HTERT RPE-1 (cell line): ENCODE results near the gene GJC1.

Source experiments
- in situ Hi-C: fragments of 300-500 bp; cut with MboI; formaldehyde crosslinking; loops from 4 replicates; pipeline ENCODE4 v1.14.3; 2020; ENCODE audit warnings: low sequenced_read_pairs

Gene GJC1

DNA sequence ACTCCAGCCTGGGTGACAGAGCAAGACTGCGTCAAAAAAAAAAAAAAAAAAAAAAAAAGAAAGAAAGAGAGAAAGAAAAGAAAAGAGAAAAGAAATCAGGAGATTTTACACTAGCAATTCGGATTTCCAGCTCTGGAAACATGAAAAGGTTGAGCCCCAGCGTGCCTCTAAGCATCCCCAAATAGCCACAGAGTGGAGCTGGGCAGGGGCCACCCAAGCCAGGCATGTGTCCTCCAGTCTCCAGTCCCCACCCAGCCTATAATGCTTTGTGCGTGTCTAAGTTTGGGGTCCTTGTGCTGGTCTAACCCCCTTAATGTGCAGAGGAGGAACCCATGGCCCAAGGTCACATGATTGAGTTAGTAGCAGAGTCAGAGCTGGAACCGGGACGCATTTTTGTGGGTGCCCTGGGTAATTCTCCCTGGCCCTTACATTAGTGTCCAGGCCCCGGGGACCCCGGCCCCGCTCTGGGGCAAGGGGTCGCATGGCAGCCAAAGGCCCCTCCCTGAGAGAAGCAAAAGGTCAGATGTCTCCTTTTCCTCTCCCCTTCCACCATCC, 51.4 kb downstream of the GJC1 start:
- in situ Hi-C loops: no loop called here

DNA sequence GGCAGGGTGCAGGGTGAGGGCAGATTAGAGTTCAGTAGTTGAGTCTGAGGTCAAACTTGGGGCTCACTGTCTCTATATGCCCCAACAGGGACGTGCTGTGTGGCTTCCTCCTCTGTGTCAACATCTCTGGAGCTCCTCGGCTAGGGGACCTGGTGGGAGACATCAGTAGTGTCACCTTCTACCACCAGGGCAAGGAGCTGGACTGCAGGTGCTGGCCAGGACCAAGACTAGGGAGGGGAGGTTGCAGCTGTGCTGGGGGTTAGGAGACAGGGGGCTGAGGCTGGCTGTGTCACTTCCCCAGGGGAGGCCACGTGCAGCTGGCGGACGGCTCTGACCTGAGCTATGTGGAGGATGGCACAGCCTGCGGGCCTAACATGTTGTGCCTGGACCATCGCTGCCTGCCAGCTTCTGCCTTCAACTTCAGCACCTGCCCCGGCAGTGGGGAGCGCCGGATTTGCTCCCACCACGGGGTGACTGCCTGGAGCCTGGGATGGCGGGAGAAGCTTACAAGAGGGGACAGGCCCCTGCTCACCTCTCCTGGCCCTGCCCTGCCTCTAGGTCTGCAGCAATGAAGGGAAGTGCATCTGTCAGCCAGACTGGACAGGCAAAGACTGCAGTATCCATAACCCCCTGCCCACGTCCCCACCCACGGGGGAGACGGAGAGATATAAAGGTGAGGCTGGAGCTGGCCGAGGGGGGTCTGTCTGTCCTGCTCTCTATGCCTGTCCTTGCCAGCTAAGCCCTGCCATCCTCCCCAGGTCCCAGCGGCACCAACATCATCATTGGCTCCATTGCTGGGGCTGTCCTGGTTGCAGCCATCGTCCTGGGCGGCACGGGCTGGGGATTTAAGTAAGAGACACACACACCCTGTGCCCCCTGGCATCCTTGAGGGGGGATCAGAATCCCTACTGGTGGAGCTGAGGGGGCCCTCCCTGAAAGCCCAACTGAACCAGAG, 52.4 kb downstream of the GJC1 start:
- in situ Hi-C loops: no loop called here

DNA sequence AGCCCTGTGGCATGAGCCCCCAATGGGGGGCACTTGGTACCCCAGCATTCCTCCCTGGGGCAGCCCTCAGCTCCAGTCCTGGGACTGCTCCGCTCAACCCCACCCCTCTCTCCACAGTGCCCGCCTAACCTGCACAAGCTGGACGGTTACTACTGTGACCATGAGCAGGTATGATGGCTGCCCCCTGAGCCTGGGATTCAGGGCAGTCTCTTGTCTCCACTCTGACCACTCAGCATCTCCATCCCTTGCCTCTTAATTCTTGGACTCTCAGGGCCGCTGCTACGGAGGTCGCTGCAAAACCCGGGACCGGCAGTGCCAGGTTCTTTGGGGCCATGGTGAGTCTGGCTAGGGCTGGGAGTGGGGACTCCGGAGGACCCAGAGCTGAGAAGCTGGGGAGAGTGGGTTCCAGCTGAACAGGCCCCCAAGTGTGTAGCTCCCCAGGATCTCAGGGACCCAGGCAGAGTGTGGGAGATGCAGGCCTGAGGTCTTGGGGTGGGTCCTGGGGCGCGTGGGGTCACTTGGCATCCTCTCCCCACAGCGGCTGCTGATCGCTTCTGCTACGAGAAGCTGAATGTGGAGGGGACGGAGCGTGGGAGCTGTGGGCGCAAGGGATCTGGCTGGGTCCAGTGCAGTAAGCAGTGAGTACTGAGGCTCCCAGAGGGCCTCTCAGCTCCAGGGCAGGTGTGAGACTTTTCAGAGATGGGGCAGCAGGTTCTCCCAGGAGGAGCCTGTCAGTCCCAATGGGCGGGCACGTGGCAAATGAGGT, 53.3 kb downstream of the GJC1 start:
- in situ Hi-C loops: no loop called here

DNA sequence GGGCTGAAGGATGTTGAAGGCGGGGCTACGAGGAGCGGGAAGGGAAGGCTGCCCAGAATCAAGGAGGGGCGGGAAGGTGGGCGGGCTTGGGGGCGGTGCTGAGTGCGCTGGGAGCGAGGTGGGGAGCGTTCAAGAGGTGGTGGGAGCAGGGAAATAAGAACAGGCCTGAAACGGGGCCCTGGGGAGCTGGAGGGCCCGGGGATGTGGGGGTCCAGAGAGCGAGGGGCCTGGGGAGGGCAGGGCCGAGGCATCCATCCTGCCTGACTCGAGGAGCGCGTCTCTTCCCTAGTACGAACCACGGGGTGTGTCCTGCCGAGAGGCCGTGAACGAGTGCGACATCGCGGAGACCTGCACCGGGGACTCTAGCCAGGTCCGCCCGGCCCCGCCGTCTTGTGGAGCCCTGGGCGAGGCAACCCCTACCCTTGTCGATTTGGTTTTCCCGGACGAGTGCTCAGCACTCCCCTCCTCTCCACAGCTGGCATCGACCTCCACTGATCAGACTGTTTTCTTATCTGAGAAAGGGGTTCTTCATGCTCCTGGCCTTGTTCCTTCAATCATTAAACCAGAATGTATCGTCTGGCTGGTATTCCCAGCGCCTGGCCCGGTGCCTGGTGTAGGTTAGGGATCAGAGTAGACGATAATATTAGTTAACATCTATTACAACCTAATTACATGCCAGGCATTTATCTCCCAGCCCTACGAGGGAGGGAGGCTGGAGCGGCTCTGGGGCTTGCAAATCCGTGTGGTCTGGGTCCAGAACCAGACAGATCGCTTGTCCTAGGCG, 54.1 kb downstream of the GJC1 start:
- in situ Hi-C loops: no loop called here

DNA sequence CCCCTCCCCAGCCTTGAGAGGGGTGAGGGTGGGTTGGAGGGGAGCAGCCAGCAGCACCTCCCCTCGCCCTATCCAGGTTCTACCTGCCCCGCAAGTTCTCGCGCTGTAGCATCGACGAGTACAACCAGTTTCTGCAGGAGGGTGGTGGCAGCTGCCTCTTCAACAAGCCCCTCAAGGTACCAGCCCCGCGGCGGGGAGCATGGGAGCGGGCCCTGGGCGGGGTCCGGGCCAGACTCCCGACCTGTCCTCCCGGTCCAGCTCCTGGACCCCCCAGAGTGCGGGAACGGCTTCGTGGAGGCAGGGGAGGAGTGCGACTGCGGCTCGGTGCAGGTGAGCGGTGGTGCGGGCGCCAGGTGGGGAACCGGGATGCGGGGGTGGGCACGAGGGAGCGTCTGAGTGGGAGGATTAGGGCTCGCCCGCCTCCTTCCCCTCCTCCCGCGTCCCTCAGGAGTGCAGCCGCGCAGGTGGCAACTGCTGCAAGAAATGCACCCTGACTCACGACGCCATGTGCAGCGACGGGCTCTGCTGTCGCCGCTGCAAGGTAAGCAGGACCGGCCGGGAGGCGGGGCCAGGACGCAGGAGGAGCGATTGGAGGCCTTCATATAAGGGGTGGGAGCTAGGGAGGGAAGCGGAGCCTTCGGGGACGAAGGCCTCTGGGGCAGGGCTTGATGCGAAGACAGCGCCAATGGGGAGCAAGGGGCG, 54.8 kb downstream of the GJC1 start:
- in situ Hi-C loops: no loop called here

DNA sequence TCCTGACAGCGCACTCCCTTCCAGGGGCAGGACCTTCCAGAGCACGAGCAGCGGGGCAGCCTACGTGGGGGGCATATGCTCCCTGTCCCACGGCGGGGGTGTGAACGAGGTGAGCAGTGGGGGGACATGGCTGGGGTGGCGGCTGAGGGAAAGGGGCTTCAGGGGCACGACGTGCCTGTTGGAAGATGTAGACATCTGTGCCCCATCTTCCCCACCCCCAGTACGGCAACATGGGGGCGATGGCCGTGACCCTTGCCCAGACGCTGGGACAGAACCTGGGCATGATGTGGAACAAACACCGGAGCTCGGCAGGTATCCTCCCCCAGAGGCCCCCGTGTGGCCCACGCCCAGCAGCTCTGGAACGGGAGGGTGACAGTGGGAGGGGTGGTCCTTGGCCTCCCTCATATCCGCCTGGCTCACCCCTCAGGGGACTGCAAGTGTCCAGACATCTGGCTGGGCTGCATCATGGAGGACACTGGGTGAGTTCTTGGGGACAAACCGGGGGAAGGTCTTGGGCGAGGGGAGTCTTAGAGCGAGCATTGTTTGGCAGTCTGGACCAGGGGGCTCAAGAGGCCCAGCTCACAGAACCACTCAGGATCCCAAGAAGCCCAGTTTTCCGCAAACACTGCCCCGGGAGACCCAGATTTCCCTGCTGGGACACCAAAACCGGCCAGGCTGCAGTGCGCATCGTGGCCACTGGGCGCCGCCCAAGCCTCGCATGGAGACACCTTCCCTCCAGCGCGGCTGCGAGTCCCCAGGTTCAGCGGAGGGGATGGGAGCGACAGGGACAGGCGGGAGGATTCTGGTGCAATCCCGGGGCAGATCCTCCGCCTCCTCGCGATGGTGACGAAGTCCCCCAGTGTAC, 55.6 kb downstream of the GJC1 start:
- in situ Hi-C loops: no loop called here

DNA sequence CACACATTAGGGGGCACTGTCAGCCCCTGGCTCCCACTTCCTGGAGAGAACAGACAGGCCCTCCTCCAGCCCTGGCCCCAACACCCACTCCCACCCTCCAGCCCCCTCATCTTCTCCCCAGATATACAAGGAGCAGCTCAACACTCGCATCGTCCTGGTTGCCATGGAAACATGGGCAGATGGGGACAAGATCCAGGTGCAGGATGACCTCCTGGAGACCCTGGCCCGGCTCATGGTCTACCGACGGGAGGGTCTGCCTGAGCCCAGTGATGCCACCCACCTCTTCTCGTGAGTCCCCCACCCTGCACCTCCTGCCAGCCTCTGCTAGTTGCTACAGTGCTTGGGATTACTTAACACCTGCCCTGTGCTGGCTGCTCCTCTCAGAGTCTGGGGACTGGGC, 56.9 kb downstream of the GJC1 start:
- in situ Hi-C loops: no loop called here

DNA sequence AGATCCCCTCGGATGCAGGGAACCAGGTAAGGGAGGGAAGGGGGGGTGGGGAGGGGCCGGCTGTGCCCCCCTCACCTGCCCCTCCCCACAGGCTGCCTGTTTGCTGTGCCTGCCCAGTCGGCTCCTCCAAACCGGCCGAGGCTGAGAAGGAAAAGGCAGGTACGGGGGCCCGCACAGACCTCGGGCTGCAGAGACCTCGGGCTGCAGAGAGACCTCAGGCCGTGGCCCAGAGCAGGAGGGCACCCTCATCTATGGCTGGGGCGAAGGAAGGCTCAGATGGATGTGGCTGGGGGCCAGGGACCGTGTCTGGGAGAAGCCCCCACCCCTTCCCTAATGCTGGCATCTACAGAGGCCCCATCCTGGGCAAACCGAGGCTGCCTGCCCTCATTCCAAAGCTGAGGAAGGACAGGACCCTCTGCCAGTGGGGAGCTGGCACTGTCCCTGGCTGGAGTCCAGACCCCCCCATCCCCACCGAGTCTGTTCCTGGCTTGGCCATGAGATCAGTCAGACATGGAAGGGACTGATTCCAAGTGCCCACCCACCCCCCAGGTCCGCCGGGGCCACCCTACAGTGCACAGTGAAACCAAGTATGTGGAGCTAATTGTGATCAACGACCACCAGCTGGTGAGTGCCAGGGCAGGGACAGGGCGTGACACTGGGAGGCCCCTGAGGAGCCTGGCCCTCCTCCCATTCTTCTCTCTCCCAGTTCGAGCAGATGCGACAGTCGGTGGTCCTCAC, 57.6 kb downstream of the GJC1 start:
- in situ Hi-C loops: no loop called here

DNA sequence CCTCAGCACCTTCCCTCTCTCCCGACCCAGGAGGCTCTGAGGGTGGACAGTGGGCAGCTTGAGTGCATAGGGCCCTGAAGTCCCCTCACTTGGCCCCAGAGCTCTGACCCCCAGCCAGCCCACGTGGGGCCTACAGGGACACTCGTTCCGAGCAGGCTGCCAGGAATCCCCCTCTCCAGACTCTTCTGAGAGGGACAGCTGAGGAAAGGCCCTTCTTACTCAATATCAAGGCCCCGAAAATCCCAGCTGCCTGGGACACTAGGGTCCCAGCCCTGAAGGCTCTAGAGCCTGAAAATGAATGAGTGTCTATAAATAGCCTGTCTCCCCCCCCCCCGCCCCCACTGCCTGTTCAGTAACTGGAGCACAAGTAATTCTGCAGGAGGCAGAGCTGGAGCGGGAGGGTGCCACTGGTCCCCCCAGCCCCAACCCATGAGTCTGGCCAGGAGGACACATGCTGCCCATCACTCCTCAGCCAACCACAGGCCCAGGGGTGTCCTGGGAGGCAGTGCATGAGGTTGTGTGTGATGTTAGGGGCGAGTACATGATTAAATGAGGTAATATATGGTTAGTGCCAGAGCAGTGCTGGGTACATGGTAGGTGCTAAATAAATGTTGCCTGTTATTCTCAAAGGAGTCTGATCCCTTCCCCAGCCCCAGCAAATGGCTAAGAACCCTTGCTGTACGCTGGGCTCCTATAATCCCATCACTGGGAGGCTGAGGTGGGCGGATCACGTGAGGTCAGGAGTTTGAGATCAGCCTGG, 59.7 kb downstream of the GJC1 start:
- in situ Hi-C loops: no loop called here

DNA sequence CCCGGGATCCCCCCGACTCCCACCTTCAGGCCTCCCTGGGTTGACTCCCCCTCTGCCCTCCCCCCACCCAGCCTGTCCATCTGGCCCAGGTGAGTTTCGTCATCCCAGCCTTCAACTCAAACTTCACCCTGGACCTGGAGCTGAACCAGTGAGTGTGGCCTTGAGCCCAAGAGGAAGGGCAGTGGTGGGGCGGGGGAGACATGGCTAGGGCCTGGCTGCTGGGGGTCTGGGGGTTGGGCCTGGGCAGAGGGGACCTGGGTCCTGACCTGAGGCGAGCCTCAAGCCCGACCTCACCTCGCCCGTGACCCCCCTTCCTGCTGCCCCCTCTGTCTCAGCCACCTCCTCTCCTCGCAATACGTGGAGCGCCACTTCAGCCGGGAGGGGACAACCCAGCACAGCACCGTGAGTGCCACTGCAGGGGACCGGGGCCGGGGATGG, 60.4 kb downstream of the GJC1 start:
- in situ Hi-C loops: no loop called here

DNA sequence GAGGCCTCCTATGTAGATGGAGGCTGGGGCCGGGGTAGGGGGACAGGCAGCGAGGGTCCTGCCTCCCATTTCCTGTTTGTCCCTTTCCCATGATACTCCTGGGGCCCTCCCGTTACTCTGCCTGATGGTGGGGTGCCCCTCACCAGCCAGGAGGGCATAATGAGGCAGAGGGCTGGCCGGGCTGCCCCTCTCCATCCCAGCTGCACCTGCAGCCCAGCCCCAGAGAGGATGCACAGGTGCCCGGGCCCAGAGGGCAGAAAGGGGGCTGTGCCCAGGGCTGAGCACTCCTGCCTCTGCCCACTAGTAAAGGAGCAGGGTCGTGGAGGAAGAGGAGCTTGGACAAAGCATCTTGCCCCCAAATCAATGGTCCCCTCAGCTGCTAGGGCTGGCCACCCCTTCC, 60.9 kb downstream of the GJC1 start:
- in situ Hi-C loops: no loop called here

DNA sequence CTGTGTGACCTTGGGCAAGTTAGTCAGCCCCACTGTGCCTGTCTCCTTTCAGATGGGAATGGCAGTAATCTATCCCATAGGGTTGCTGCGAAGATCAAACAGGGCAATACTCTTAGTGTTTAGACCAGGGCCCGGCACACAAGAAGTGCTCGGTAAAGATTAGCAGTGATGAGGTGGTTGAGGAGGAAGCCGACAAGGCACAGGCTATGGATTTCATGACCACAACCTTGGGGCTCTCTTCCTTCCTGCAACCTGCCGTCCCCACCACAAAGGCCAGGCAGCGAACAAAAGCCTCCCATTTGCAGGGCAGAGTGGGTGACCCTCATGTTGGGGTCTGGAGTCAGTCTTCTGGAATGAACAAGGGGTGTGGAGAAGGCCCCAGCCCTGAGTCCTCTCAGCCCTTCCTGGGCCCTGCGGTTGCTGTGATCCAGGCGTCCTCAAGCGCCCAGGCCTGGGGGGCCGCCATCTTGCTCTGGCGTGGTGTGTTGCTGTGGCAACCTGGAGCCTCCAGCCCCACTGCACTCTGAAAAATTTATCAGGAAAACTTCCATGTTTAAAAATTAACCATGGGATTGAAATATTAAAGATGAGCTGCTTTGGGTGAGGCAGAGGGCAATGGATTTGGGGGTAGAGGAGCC, 61.5 kb downstream of the GJC1 start:
- in situ Hi-C loops: no loop called here

DNA sequence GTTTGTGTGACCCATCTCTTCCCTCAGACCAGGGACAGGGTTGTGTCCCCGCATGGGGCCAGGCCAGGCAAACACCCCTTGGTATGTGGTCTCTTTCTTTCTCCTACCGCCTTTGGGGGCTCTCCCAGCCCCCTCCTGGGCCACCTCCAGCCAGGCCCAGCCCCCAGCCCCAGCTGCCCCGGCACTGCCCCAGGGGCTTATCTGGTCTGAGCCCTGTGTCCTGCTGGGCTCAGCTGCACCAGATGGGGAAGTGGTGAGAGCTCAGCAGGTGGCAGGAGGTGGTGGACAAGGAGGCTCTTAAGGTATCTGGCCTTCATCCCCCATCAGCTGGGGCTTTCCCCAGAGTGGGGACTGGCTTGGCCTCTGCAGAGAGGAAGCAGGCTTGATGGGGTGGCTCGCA, 62.6 kb downstream of the GJC1 start:
- in situ Hi-C loops: no loop called here

DNA sequence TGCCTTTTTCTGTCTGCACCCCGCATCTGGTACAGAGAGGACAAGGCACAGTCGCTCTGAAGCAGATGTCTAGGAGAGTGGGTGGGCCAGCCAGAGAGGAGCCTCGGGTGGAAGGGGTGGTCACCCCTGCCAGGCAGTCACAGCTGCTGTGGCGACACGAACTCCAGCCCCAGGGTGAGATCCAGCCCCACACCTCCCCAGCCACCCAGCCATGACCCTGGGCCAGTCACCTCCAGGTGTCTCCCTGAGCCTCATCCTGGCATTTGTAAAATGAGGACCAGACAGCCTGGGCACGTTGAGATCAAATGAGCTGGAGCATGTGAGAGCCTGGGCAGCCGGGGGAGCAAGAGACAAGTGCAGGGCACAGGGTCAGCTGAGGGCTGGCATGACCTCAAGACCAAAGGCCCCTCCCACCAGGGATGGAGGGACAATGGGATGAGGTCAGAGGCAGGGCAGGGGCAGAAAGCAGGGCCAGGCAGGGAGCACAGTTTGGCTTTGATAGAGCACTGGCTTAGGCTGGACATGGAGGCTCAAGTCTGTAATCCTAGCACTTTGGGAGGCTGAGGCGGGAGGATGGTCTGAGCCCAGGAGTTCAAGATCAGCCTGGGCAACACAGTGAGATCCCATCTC, 63.6 kb downstream of the GJC1 start:
- in situ Hi-C loops: no loop called here

DNA sequence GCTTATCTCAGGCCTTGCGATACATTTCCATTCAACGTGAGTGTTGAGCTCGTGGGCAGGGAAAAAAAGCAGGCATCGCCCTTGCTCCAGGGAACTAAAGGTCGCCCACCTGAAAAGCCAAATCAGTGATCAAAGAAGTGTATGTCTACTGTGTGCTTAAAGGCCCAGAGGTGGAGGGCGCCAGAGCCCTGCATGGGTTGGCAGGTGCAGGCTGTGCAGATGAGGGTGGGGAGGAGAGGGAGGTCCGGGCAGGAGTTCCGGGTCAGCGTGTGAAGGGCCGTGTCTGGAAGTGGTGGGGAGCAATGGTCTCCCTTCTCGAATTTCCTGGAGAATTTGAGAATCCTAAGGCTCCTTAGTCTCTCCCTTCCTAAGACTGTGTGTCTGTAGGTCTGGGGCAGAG, 64.1 kb downstream of the GJC1 start:
- in situ Hi-C loops: no loop called here

DNA sequence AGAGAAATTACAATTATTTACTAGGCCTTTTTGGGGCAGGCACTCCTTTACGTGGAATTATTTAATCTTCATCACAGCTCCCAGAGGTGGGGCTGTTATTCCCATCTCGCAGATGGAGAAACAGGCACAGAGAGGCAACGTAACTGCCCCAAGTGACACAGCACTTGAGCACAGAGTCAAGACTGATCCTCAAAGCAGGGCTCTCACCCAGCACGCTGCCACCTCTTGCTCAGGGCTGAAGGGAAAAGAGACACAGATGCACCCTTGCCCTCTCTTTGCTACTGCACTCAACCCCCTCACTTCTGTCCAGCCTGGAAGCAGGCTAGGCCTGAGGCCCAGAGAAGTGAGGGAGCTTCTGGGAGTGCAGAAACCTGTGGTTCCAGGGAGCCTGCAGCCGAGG, 66.9 kb downstream of the GJC1 start:
- in situ Hi-C loops: no loop called here
